ENCODE results near the gene ZDHHC9. TPM values are rescaled to one million over a fixed set of nuclear protein-coding genes. Genes with fewer than 3 reads are reported as not detected.

The ZDHHC9 gene
- total RNA-seq, 2 experiments from 2014 or later: 3.0 to 4.1 TPM

DNA sequence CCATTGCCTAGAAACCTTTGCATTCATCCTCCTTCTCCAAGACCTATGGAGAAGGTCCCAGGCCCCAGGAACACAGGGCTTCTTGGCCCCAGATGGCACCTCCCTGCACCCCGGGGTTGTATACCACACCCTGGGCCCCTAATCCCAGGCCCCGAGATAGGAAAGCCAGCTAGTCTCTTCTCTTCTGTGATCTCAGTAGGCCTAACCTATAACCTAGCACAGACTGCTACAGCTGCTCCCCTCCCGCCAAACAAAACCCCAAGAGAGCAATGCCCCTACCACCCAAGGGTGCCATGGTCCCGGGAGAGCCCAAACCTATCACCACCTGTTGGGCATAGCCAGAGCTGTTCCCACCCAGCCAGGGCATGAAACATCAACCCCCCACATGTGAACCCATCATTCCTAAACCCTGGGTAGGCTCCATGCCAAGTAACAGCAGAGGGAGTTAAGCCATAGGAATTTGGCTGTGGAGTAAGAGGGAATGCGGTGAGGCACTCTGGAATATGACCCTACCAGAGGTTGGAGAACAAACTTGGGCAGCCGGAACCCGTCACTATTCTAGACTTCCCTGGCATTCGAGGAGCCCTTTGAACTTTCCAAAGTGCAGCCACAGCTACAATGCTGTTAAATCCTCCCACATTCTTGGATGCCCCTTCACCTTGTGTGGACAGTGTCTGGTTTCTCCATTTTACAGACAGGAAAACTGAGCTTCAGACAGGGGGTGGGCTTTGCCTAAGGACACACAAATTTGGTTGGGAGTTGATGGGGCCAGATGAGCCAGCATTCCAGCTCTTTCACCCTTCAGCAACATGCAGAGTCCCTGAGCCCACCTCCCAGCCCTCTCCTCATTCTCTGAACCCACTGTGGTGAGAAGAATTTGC, 74.9 kb downstream of the ZDHHC9 start:
- ChIA-PET CTCF (interaction anchor here (1.0 to 1.9 kb wide), 5 partner anchors 9 to 54 kb away, joined by 3 to 5 read pairs (median 3); partner anchors contain the start of gene SASH3), POLR2A (interaction anchor here (0.7 to 8.8 kb wide), 11 partner anchors 10 to 90 kb away, joined by 3 to 162 read pairs (median 5); partner anchors contain the start of gene SASH3)
- no peaks in the 10 kb centered on the region for H3K27me3 ChIP-seq (ENCODE audit: control insufficient read depth in 1 of 2, insufficient read depth in 2 of 2, low read length in 2 of 2)
- H3K36me3 Mint-ChIP-seq (ENCODE audit: low read depth): no peaks in the 10 kb centered on the region
- no peak for ATAC-seq (ENCODE audit: poor library complexity)
- peak overlapping the region; percentile 20 for H3K4me3 ChIP-seq (ENCODE audit: low read length)
- H3K9me3 ChIP-seq (ENCODE audit: control insufficient read depth in 1 of 2, insufficient read depth in 1 of 2, low read length in 2 of 2): no peaks in the 10 kb centered on the region
- peaks cover 78% of the 10 kb centered on the region for H3K4me1 ChIP-seq (ENCODE audit: insufficient read depth, low read length)
- H3K27ac ChIP-seq (ENCODE audit: low read depth in 1 of 2, low read length in 2 of 2): peak overlapping the region in 1 of 2 donors; percentile 69
- H3K27me3 Mint-ChIP-seq: no peaks in the 10 kb centered on the region
- no peaks in the 10 kb centered on the region for H3K36me3 ChIP-seq (ENCODE audit: insufficient read depth, low read length)
- intact Hi-C loops (cut with DNase I, micrococcal nuclease): loop anchor here in 1 of 2 experiments (1.0 kb wide), 2 partner anchors 9 to 12 kb away; no protein-coding TSS in a partner anchor
- peak overlapping the region; percentile 99 for H3K27ac Mint-ChIP-seq
- DNase-seq: no peak
- H3K4me1 Mint-ChIP-seq (ENCODE audit: low read depth): peaks cover 69% of the 10 kb centered on the region
- H3K9me3 Mint-ChIP-seq: no peaks in the 10 kb centered on the region
- TF ChIP-seq CTCF (IDR thresholded peaks at IDR 0.05): no peak
- peak overlapping the region; percentile 77 for H3K4me3 Mint-ChIP-seq

GRCh38 chrX:129768186-129768585, 75.5 kb downstream of the ZDHHC9 start:
- Histone ChIP-seq H3K27me3 (ENCODE audit: control insufficient read depth in 1 of 2, insufficient read depth in 2 of 2, low read length in 2 of 2) (no peaks in the 10 kb centered on the region), H3K4me1 (ENCODE audit: insufficient read depth, low read length) (peaks cover 72% of the 10 kb centered on the region), H3K9me3 (ENCODE audit: control insufficient read depth in 1 of 2, insufficient read depth in 1 of 2, low read length in 2 of 2) (no peaks in the 10 kb centered on the region), H3K36me3 (ENCODE audit: insufficient read depth, low read length) (no peaks in the 10 kb centered on the region), H3K4me3 (ENCODE audit: low read length) (no peak overlapping the region), H3K27ac (ENCODE audit: low read depth in 1 of 2, low read length in 2 of 2) (no peak overlapping the region)
- DNase-seq: no peak
- Mint-ChIP-seq H3K27ac (peak overlapping the region; percentile 99), H3K36me3 (ENCODE audit: low read depth) (no peaks in the 10 kb centered on the region), H3K4me1 (ENCODE audit: low read depth) (peaks cover 66% of the 10 kb centered on the region), H3K27me3 (no peaks in the 10 kb centered on the region), H3K9me3 (no peaks in the 10 kb centered on the region), H3K4me3 (no peak overlapping the region)
- no peak for TF ChIP-seq CTCF (IDR thresholded peaks at IDR 0.05)
- CTCF ChIA-PET: interaction anchor here (1.1 to 1.5 kb wide), 2 partner anchors 9 to 12 kb away, joined by 3 to 4 read pairs; partner anchors contain the start of gene SASH3
- POLR2A ChIA-PET: interaction anchor here (0.7 to 8.8 kb wide), 7 partner anchors 9 to 90 kb away, joined by 3 to 162 read pairs (median 5); partner anchors contain the start of gene SASH3
- intact Hi-C loops (cut with DNase I, micrococcal nuclease): no loop called here
- ATAC-seq (ENCODE audit: poor library complexity): no peak

DNA sequence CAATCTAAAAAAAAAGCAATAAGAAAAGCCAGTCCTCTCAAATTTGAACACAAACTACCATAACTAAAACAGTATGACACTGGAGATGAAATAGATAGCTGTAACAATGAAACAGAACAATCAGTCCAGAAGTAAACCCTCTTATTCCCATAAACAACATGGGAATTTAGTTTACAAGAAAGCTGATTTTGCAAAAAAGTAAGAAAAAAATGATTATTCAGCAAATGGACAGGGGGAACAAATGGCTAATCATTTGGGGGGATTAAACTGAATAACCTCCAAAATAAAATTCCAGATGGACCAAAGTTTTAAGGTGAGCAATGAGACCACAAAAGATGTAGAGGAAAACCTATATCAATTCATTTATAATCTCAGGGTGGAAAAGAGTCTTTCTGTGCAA, 80.0 kb downstream of the ZDHHC9 start:
- Histone ChIP-seq H3K27ac (ENCODE audit: low read depth in 1 of 2, low read length in 2 of 2) (no peak overlapping the region), H3K4me3 (ENCODE audit: low read length) (no peak overlapping the region), H3K27me3 (ENCODE audit: control insufficient read depth in 1 of 2, insufficient read depth in 2 of 2, low read length in 2 of 2) (no peaks in the 10 kb centered on the region), H3K36me3 (ENCODE audit: insufficient read depth, low read length) (no peaks in the 10 kb centered on the region), H3K4me1 (ENCODE audit: insufficient read depth, low read length) (peaks cover 69% of the 10 kb centered on the region), H3K9me3 (ENCODE audit: control insufficient read depth in 1 of 2, insufficient read depth in 1 of 2, low read length in 2 of 2) (no peaks in the 10 kb centered on the region)
- CTCF ChIA-PET: no interaction called here
- Mint-ChIP-seq H3K4me3 (no peak overlapping the region), H3K27ac (no peak overlapping the region), H3K4me1 (ENCODE audit: low read depth) (peaks cover 61% of the 10 kb centered on the region), H3K9me3 (no peaks in the 10 kb centered on the region), H3K36me3 (ENCODE audit: low read depth) (no peaks in the 10 kb centered on the region), H3K27me3 (no peaks in the 10 kb centered on the region)
- intact Hi-C loops (cut with DNase I, micrococcal nuclease): no loop called here
- no peak for TF ChIP-seq CTCF (IDR thresholded peaks at IDR 0.05)
- ATAC-seq (ENCODE audit: poor library complexity) (no peak), DNase-seq (no peak)
- POLR2A ChIA-PET: interaction anchor here (2.8 kb wide), 1 partner anchor 17 kb away, joined by 10 read pairs; the partner anchor contains the start of gene SASH3

All from CD4-positive, alpha-beta T cell (primary cell).